ENCODE measurements around the gene FBXW8. TPM values are rescaled to one million over a fixed set of nuclear protein-coding genes. Genes with fewer than 3 reads are reported as not detected.

FBXW8 gene
- total RNA-seq, 1 experiment from 2014 or later: 12.1 TPM

GRCh38 chr12:116958402-116959197 is 47.9 kb downstream of the FBXW8 start:
- POLR2A ChIA-PET (ENCODE audit: unreplicated experiment): interaction anchor here (0.6 to 0.7 kb wide), 4 partner anchors 8 to 204 kb away, joined by 3 to 7 read pairs (median 4); no protein-coding TSS in a partner anchor
- no TSS peak for BruUV-seq (replicated peaks)
- Histone ChIP-seq H3K4me3 (ENCODE audit: low read length) (peak overlapping the region; percentile 33; the same call in 1 of the 2 replicates), H3K4me2 (ENCODE audit: low read length) (peak overlapping the region; percentile 68), H3K9ac (ENCODE audit: low read length) (peak overlapping the region; percentile 67), H3K27me3 (ENCODE audit: low read length) (no peaks in the 10 kb centered on the region), H3K27ac (ENCODE audit: low read length) (peak overlapping the region; percentile 94), H3K36me3 (ENCODE audit: low read depth, low read length) (no peaks in the 10 kb centered on the region), H3K4me1 (ENCODE audit: insufficient read depth, low read length) (peaks cover 39% of the 10 kb centered on the region), H3F3A (ENCODE audit: low read length, unreplicated experiment) (peaks cover 9% of the 10 kb centered on the region), H3K9me2 (replicated peaks; ENCODE audit: low read length) (no peaks in the 10 kb centered on the region), H3K9me3 (ENCODE audit: low read length) (no peaks in the 10 kb centered on the region), H3K79me2 (ENCODE audit: low read length) (no peaks in the 10 kb centered on the region), H2AFZ (ENCODE audit: low read length) (no peak overlapping the region), H4K20me1 (ENCODE audit: low read length) (no peaks in the 10 kb centered on the region)
- peak; percentile 93 for ATAC-seq
- TF ChIP-seq EZH2phosphoT487 (IDR thresholded peaks at IDR 0.05; ENCODE audit: borderline replicate concordance, low read length) (no peak), EZH2 (IDR thresholded peaks at IDR 0.05; ENCODE audit: low read length, unreplicated experiment) (no peak), CTCF (conservative IDR thresholded peaks at IDR 0.05; ENCODE audit: low read depth, low read length) (no peak)
- intact Hi-C loops (cut with micrococcal nuclease): loop anchor here (1.0 to 5.0 kb wide), 5 partner anchors 30 to 250 kb away; partner anchors contain the start of genes RNFT2 and SPRING1
- CTCF ChIA-PET: interaction anchor here (0.6 kb wide), 2 partner anchors 61 to 188 kb away, joined by 4 to 6 read pairs; no protein-coding TSS in a partner anchor
- DNase-seq: peak; percentile 97

GRCh38 chr12:116959198-116959460 is 48.4 kb downstream of the FBXW8 start:
- CTCF ChIA-PET: interaction anchor here (0.6 kb wide), 1 partner anchor 189 kb away, joined by 6 read pairs; no protein-coding TSS in a partner anchor
- peak overlapping the region; percentile 68 for H3K4me2 ChIP-seq (ENCODE audit: low read length)
- TF ChIP-seq EZH2 (IDR thresholded peaks at IDR 0.05; ENCODE audit: low read length, unreplicated experiment) (no peak), CTCF (conservative IDR thresholded peaks at IDR 0.05; ENCODE audit: low read depth, low read length) (no peak), EZH2phosphoT487 (IDR thresholded peaks at IDR 0.05; ENCODE audit: borderline replicate concordance, low read length) (no peak)

More at GRCh38 chr12:116959198-116959460, 48.4 kb downstream of the FBXW8 start:
- Histone ChIP-seq H3K36me3 (ENCODE audit: low read depth, low read length) (no peaks in the 10 kb centered on the region), H4K20me1 (ENCODE audit: low read length) (no peaks in the 10 kb centered on the region), H3K4me1 (ENCODE audit: insufficient read depth, low read length) (peaks cover 39% of the 10 kb centered on the region), H3K27me3 (ENCODE audit: low read length) (no peaks in the 10 kb centered on the region), H3K9me3 (ENCODE audit: low read length) (no peaks in the 10 kb centered on the region), H3K9me2 (replicated peaks; ENCODE audit: low read length) (no peaks in the 10 kb centered on the region), H3K27ac (ENCODE audit: low read length) (peak overlapping the region; percentile 94), H3K79me2 (ENCODE audit: low read length) (no peaks in the 10 kb centered on the region), H3K4me3 (ENCODE audit: low read length) (peak overlapping the region; percentile 33; the same call in 1 of the 2 replicates), H3F3A (ENCODE audit: low read length, unreplicated experiment) (peaks cover 9% of the 10 kb centered on the region), H2AFZ (ENCODE audit: low read length) (no peak overlapping the region), H3K9ac (ENCODE audit: low read length) (peak overlapping the region; percentile 67)
- intact Hi-C loops (cut with micrococcal nuclease): loop anchor here (2.0 to 5.0 kb wide), 3 partner anchors 30 to 250 kb away; partner anchors contain the start of genes RNFT2 and SPRING1
- POLR2A ChIA-PET (ENCODE audit: unreplicated experiment): interaction anchor here (0.6 to 0.7 kb wide), 2 partner anchors 9 to 24 kb away, joined by 6 to 7 read pairs; no protein-coding TSS in a partner anchor
- DNase-seq (peak; percentile 75), ATAC-seq (peak; percentile 46; the same call in 1 of the 2 replicates)
- BruUV-seq (replicated peaks): no TSS peak
